Measurements from ENCODE around the gene TRANK1.
A peak's percentile ranks its signal among the peaks of the same experiment; 100 is the strongest.
"Not testable (repeated sequence)": the region's sequence is repeated elsewhere in the genome, so short reads cannot be mapped to it uniquely, and the experiment has no call there.

TRANK1 gene

GRCh38 chr3:36895496-36896409, 49.1 kb downstream of the TRANK1 start:
- no peak for TF ChIP-seq CTCF (IDR thresholded peaks at IDR 0.05; ENCODE audit: insufficient read depth, low read depth, low read length, missing control alignments)
- H3K4me3 ChIP-seq (ENCODE audit: low read length), result no peak overlapping the region
- no peak for DNase-seq (ENCODE audit: low read depth)

- no peak overlapping the region for H3K4me3 ChIP-seq (ENCODE audit: low read length)
- TF ChIP-seq CTCF (IDR thresholded peaks at IDR 0.05; ENCODE audit: insufficient read depth, low read depth, low read length, missing control alignments), result no peak
Measured at GRCh38 chr3:36894914-36895313, 49.9 kb downstream of the TRANK1 start.

GRCh38 chr3:36893826-36894225, 51.0 kb downstream of the TRANK1 start:
- no peak for DNase-seq (ENCODE audit: low read depth)
- no peak for TF ChIP-seq CTCF (IDR thresholded peaks at IDR 0.05; ENCODE audit: insufficient read depth, low read depth, low read length, missing control alignments)
- H3K4me3 ChIP-seq (ENCODE audit: low read length), result no peak overlapping the region

More at GRCh38 chr3:36894914-36895313, 49.9 kb downstream of the TRANK1 start:
- DNase-seq (ENCODE audit: low read depth), result no peak

- H3K4me3 ChIP-seq (ENCODE audit: low read length), result no peak overlapping the region
- TF ChIP-seq CTCF (IDR thresholded peaks at IDR 0.05; ENCODE audit: insufficient read depth, low read depth, low read length, missing control alignments), result no peak
- DNase-seq (ENCODE audit: low read depth), result peak; percentile 67
Measured at GRCh38 chr3:36893137-36893557, 51.7 kb downstream of the TRANK1 start.

- TF ChIP-seq CTCF (IDR thresholded peaks at IDR 0.05; ENCODE audit: insufficient read depth, low read depth, low read length, missing control alignments), result no peak
- DNase-seq (ENCODE audit: low read depth), result no peak
- no peak overlapping the region for H3K4me3 ChIP-seq (ENCODE audit: low read length)
Measured at GRCh38 chr3:36892457-36893136, 52.3 kb downstream of the TRANK1 start.

- TF ChIP-seq CTCF (IDR thresholded peaks at IDR 0.05; ENCODE audit: insufficient read depth, low read depth, low read length, missing control alignments), result no peak
Measured at GRCh38 chr3:36891701-36892160, 53.1 kb downstream of the TRANK1 start.

GRCh38 chr3:36891097-36891496, 53.8 kb downstream of the TRANK1 start:
- H3K4me3 ChIP-seq (ENCODE audit: low read length); DNase-seq (ENCODE audit: low read depth): not testable (repeated sequence)

More at GRCh38 chr3:36891701-36892160, 53.1 kb downstream of the TRANK1 start:
- no peak for DNase-seq (ENCODE audit: low read depth)
- H3K4me3 ChIP-seq (ENCODE audit: low read length), result no peak overlapping the region

Measured in epithelial cell of esophagus (primary cell).